Nephron (organoid): ENCODE results near the gene PLAU.
"Not testable (repeated sequence)": the region's sequence is repeated elsewhere in the genome, so short reads cannot be mapped to it uniquely, and the experiment has no call there.

Source experiments
- H3K27ac Mint-ChIP-seq, 3 experiments: 2 replicates each; pipeline ENCODE4 v1.8.0; 2020; ENCODE audit warnings: mixed read lengths in 3 of 3, mild to moderate bottlenecking in 2 of 3, moderate library complexity in 1 of 3
- H3K27me3 Mint-ChIP-seq: 2 replicates; pipeline ENCODE4 v1.8.0; 2021; ENCODE audit warnings: low read depth, mild to moderate bottlenecking, moderate library complexity, mixed read lengths
- H3K36me3 Mint-ChIP-seq: 2 replicates; pipeline ENCODE4 v1.8.0; 2020; ENCODE audit warnings: low read depth, mixed read lengths
- H3K4me1 Mint-ChIP-seq: 2 replicates; pipeline ENCODE4 v1.8.0; 2020; ENCODE audit warnings: mixed read lengths
- H3K4me3 Mint-ChIP-seq, 3 experiments: 2 replicates each; pipeline ENCODE4 v1.8.0; 2020; ENCODE audit warnings: mild to moderate bottlenecking in 3 of 3, mixed read lengths in 3 of 3, moderate library complexity in 2 of 3
- H3K9me3 Mint-ChIP-seq: 2 replicates; pipeline ENCODE4 v1.8.0; 2020; ENCODE audit warnings: mixed read lengths
- CTCF ChIP-seq, 3 experiments: fragments of 200-600 bp; sonication (generic); IDR thresholded peaks; one replicate each; pipeline ENCODE4 v1.5.0; 2021; ENCODE audit warnings: antibody characterized with exemption in 3 of 3; ENCODE audit not compliant: unreplicated experiment in 3 of 3

Gene PLAU

GRCh38 chr10:73892310-73893030 is 18.5 kb upstream of the PLAU start:
- H3K27me3 Mint-ChIP-seq = peaks cover 8% of the 10 kb centered on the region
- peaks cover 18% of the 10 kb centered on the region for H3K4me1 Mint-ChIP-seq
- no peak overlapping the region for H3K4me3 Mint-ChIP-seq
- H3K9me3 Mint-ChIP-seq = no peaks in the 10 kb centered on the region
- no peaks in the 10 kb centered on the region for H3K36me3 Mint-ChIP-seq
- peak overlapping the region in 1 of 3 experiments; percentile 6 for H3K27ac Mint-ChIP-seq
- TF ChIP-seq CTCF (IDR thresholded peaks at IDR 0.05; ENCODE audit: unreplicated experiment in 3 of 3) = no peak

- H3K9me3 Mint-ChIP-seq = no peaks in the 10 kb centered on the region
- H3K4me1 Mint-ChIP-seq = peaks cover 8% of the 10 kb centered on the region
- H3K27ac Mint-ChIP-seq = no peak overlapping the region
- H3K36me3 Mint-ChIP-seq = no peaks in the 10 kb centered on the region
- no peak for TF ChIP-seq CTCF (IDR thresholded peaks at IDR 0.05; ENCODE audit: unreplicated experiment in 3 of 3)
- H3K4me3 Mint-ChIP-seq = no peak overlapping the region
- peaks cover 8% of the 10 kb centered on the region for H3K27me3 Mint-ChIP-seq
These were observed 17.5 kb upstream of the PLAU start for GRCh38 chr10:73893426-73893825.

DNA sequence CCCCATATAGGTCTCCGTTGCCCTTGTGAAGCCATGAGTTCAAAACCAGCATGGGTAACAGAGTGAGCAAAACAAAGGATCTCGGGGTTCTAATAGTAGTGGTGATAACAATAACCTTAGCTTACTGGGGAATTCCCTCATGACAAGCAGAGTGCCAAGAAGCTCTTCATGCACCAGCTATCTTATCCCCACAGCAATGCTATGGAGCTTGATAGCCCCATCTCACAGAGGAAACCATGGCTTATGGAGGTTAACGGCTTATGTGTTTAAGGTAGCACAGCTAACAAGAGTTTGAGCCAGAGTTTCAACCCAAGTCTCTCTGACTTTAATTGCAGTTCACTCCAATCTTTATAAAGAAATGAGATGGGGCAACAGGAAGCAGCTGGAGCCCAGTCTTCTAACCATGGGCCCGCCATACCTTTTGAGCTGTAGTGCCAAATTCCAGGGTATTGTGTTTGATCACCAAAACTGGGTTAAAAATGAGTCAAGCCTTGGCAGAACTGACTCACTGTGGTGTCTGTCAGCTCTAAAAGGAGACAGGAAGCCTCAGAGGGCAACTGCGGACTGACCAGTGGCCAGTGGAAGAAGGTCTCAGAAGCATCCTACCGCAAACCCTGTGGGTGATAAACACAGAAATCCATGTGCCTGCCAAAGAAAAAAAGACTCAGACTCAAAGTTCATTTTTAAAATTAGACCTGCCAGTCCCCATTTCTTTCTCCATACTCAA is 16.5 kb upstream of the PLAU start:
- H3K27ac Mint-ChIP-seq = no peak overlapping the region
- no peaks in the 10 kb centered on the region for H3K9me3 Mint-ChIP-seq
- no peak for TF ChIP-seq CTCF (IDR thresholded peaks at IDR 0.05; ENCODE audit: unreplicated experiment in 3 of 3)
- no peak overlapping the region for H3K4me3 Mint-ChIP-seq
- H3K27me3 Mint-ChIP-seq = peaks cover 8% of the 10 kb centered on the region
- no peaks in the 10 kb centered on the region for H3K4me1 Mint-ChIP-seq
- H3K36me3 Mint-ChIP-seq = no peaks in the 10 kb centered on the region

GRCh38 chr10:73895381-73895780 is 15.6 kb upstream of the PLAU start:
- H3K27ac Mint-ChIP-seq, H3K36me3 Mint-ChIP-seq, H3K4me3 Mint-ChIP-seq, H3K27me3 Mint-ChIP-seq, H3K4me1 Mint-ChIP-seq, H3K9me3 Mint-ChIP-seq: not testable (repeated sequence)

- H3K9me3 Mint-ChIP-seq = no peaks in the 10 kb centered on the region
- no peak for TF ChIP-seq CTCF (IDR thresholded peaks at IDR 0.05; ENCODE audit: unreplicated experiment in 3 of 3)
- no peak overlapping the region for H3K4me3 Mint-ChIP-seq
- H3K27me3 Mint-ChIP-seq = peaks cover 8% of the 10 kb centered on the region
- no peaks in the 10 kb centered on the region for H3K36me3 Mint-ChIP-seq
- no peak overlapping the region for H3K27ac Mint-ChIP-seq
- H3K4me1 Mint-ChIP-seq = peaks cover 11% of the 10 kb centered on the region
These were observed 13.2 kb upstream of the PLAU start for GRCh38 chr10:73897693-73898092.

GRCh38 chr10:73898730-73899410 is 12.1 kb upstream of the PLAU start:
- TF ChIP-seq CTCF (IDR thresholded peaks at IDR 0.05; ENCODE audit: unreplicated experiment in 3 of 3) = no peak
- Mint-ChIP-seq H3K27ac (peak overlapping the region in 1 of 3 experiments; percentile 48), H3K36me3 (no peaks in the 10 kb centered on the region), H3K4me3 (no peak overlapping the region), H3K27me3 (peaks cover 8% of the 10 kb centered on the region), H3K4me1 (peaks cover 11% of the 10 kb centered on the region), H3K9me3 (no peaks in the 10 kb centered on the region)
